Measurements from ENCODE around the gene SLC7A7.

Gene SLC7A7

DNA sequence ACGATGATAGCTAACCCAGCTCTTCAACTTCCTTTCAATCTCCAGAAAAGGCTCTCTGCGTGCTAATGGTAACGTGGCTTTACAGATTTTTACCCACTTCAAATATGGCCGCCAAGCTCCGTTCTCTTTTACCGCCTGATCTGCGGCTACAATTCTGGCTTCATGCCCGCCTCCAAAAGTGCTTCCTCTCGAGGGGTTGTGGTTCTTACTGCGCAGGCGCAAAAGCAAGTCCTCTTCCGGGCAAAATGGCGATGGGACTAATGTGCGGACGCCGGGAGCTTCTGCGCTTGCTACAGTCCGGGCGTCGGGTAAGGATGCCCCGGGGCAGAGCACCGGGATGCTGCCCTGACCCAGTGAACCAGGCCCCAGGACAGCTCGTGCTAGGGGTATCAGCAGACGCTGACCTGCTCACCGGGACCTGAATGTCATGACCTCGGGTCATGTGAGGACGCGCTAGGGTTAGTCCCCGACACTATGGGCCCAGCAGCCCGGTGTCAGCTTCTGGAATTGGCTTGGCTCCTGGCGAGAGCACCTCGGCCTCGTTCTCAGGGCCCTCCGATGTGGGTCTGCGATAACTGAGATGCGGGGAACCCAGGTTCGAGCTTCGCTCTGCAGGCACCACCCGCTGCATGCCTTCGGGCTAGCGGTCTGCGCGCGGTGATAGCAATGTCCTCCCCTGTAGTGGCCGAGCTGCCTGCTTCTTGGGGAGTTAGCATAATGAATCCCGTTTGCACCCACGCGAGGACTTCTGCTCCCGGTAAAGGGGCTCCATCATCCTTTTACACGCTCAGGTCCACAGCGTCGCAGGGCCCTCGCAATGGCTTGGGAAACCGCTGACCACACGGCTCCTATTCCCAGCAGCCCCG is 48.5 kb downstream of the SLC7A7 start, which contains the start of gene OXA1L (continued):
- TF ChIP-seq, protein P1, sequence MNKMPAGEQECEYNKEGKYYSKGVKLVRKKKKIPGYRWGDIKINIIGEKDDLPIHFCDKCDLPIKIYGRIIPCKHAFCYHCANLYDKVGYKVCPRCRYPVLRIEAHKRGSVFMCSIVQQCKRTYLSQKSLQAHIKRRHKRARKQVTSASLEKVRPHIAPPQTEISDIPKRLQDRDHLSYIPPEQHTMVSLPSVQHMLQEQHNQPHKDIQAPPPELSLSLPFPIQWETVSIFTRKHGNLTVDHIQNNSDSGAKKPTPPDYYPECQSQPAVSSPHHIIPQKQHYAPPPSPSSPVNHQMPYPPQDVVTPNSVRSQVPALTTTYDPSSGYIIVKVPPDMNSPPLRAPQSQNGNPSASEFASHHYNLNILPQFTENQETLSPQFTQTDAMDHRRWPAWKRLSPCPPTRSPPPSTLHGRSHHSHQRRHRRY (tag by site-specific recombination; IDR thresholded peaks at IDR 0.05) = no peak
- TF ChIP-seq ZNF792 (tag by site-specific recombination; IDR thresholded peaks at IDR 0.05) (no peak), ZNF112 (tag by site-specific recombination; IDR thresholded peaks at IDR 0.05) (no peak), ZNF23 (tag by site-specific recombination; IDR thresholded peaks at IDR 0.05; ENCODE audit: borderline replicate concordance) (no peak), ZSCAN23 (tag by site-specific recombination; IDR thresholded peaks at IDR 0.05) (no peak), SETDB1 (IDR thresholded peaks at IDR 0.05; ENCODE audit: insufficient read length, low read length) (no peak), ZNF449 (tag by site-specific recombination; IDR thresholded peaks at IDR 0.05) (no peak), REPIN1 (tag by site-specific recombination; IDR thresholded peaks at IDR 0.05; ENCODE audit: low read depth) (no peak), ZNF473 (tag by site-specific recombination; IDR thresholded peaks at IDR 0.05) (no peak), ZNF621 (tag by site-specific recombination; IDR thresholded peaks at IDR 0.05) (no peak), ZNF596 (tag by site-specific recombination; IDR thresholded peaks at IDR 0.05) (no peak), OVOL3 (tag by site-specific recombination; IDR thresholded peaks at IDR 0.05) (no peak), ZNF639 (tag by site-specific recombination; IDR thresholded peaks at IDR 0.05) (no peak), BCL6B (tag by site-specific recombination; IDR thresholded peaks at IDR 0.05) (no peak), ZBTB44 (tag by site-specific recombination; IDR thresholded peaks at IDR 0.05) (no peak), KLF8 (tag by site-specific recombination; IDR thresholded peaks at IDR 0.05) (0 out of 2 replicates have a peak, but pooled peaks have one; percentile 19), ZNF211 (tag by site-specific recombination; IDR thresholded peaks at IDR 0.05; ENCODE audit: low read depth) (no peak), KLF7 (tag by site-specific recombination; IDR thresholded peaks at IDR 0.05; ENCODE audit: borderline replicate concordance) (no peak), ZNF416 (tag by site-specific recombination; IDR thresholded peaks at IDR 0.05) (no peak), ZNF274 (IDR thresholded peaks at IDR 0.05; ENCODE audit: low read length) (no peak), ZNF274 (tag by site-specific recombination; IDR thresholded peaks at IDR 0.05; ENCODE audit: borderline replicate concordance) (no peak), YY1 (tag by site-specific recombination; IDR thresholded peaks at IDR 0.05) (peak; percentile 86), ZNF24 (tag by site-specific recombination; IDR thresholded peaks at IDR 0.05) (0 out of 2 replicates have a peak, but pooled peaks have one; percentile 8), ZNF692 (tag by site-specific recombination; IDR thresholded peaks at IDR 0.05) (peak; percentile 83), GLI4 (tag by site-specific recombination; IDR thresholded peaks at IDR 0.05) (peak; percentile 27; the same call in 1 of the 2 replicates), HOXD13 (CRISPR knock-in tag; IDR thresholded peaks at IDR 0.05; ENCODE audit: borderline replicate concordance) (no peak), ZNF146 (tag by site-specific recombination; IDR thresholded peaks at IDR 0.05) (no peak), ZNF37A (tag by site-specific recombination; IDR thresholded peaks at IDR 0.05) (no peak), ZNF350 (tag by site-specific recombination; IDR thresholded peaks at IDR 0.05) (no peak), ZNF561 (tag by site-specific recombination; IDR thresholded peaks at IDR 0.05; ENCODE audit: borderline replicate concordance) (no peak)
- TF ChIP-seq, protein P2, sequence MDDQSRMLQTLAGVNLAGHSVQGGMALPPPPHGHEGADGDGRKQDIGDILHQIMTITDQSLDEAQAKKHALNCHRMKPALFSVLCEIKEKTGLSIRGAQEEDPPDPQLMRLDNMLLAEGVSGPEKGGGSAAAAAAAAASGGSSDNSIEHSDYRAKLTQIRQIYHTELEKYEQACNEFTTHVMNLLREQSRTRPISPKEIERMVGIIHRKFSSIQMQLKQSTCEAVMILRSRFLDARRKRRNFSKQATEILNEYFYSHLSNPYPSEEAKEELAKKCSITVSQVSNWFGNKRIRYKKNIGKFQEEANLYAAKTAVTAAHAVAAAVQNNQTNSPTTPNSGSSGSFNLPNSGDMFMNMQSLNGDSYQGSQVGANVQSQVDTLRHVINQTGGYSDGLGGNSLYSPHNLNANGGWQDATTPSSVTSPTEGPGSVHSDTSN (CRISPR knock-in tag; IDR thresholded peaks at IDR 0.05) = no peak
